ENCODE measurements around the gene NRF1.
"Not testable (repeated sequence)": the region's sequence is repeated elsewhere in the genome, so short reads cannot be mapped to it uniquely, and the experiment has no call there.

Gene NRF1

DNA sequence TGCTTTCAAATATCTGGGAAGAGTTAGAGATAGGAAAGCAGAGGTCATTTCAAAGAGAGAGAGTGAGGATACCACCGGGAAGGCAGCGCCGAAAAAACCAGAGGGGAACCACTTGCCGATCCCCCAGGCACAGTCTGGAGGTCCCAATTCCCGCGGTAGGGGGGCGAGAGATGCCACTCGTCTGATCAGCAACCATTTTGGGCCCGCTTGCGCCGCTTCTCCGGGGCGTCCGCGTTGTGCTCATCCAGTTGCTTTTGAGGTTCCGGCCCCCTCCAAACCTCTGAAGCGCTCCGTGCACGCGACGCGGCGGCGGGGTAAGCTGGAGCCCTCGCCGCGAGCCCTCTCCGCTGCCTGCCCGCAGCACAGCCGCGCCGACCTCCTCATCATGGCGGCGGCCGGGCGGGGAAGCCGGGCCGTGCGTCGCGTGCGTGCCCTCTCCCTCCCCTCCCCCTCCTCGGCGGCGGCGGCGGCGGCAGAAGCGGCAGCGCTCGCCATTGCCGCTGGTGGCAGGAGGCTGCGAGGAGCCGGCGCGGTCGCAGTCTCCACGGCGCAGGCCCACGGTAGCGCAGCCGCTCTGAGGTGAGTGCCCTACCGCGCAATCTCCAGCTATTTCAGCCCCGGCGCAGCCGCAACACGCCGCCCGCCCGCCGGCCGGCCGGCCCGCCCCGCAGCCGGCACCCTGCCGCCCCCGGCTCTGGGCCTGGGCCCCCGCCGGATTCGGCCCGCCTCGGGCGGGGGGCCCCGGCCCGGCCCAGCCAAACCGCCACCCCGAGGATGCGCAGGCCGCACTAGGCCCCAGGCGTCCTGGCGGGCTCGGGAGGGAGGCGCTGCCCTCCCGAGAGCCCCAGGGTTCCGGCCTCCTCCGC is at the start of gene NRF1:
Gene NRF1 (plus strand): TSS at position 475 of the 866 bp plus-strand sequence. CDS start 45,632 bp downstream, outside the sequence.
- in situ Hi-C loops (cut with HindIII; ENCODE audit: low pct_ligation_motif_present, low pct_unique_long_range_greater_than_20kb, low sequenced_read_pairs): no loop called here
- peak; percentile 95 for DNase-seq

GRCh38 chr7:129566323-129566722 is 45.2 kb upstream of the NRF1 start:
- in situ Hi-C loops (cut with HindIII; ENCODE audit: low pct_ligation_motif_present, low pct_unique_long_range_greater_than_20kb, low sequenced_read_pairs): not testable (repeated sequence)

DNA sequence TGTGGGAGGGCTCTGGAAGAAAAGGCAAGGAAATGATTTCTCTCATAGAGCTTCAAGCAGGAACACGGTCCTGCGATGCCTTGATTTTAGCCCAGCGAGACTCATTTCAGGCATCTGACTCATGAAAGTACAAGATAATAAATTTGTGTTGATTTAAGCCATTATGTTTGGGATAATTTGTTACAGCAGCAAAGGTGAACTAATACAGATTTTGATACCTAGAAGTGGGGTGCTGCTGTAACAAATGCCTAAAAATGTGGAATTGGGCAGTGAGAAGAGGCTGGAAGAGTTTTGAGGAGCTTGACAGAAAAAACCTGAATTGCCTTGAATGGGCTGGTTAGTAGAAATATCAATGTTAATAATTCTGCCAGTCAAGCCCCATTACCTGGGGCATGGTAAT is 44.1 kb upstream of the NRF1 start:
- DNase-seq: no peak
- in situ Hi-C loops (cut with HindIII; ENCODE audit: low pct_ligation_motif_present, low pct_unique_long_range_greater_than_20kb, low sequenced_read_pairs): no loop called here

More at GRCh38 chr7:129566323-129566722, 45.2 kb upstream of the NRF1 start:
- not testable (repeated sequence) for DNase-seq

- in situ Hi-C loops (cut with HindIII; ENCODE audit: low pct_ligation_motif_present, low pct_unique_long_range_greater_than_20kb, low sequenced_read_pairs): no loop called here
- DNase-seq: no peak
Measured at GRCh38 chr7:129568240-129568639, 43.3 kb upstream of the NRF1 start.

DNA sequence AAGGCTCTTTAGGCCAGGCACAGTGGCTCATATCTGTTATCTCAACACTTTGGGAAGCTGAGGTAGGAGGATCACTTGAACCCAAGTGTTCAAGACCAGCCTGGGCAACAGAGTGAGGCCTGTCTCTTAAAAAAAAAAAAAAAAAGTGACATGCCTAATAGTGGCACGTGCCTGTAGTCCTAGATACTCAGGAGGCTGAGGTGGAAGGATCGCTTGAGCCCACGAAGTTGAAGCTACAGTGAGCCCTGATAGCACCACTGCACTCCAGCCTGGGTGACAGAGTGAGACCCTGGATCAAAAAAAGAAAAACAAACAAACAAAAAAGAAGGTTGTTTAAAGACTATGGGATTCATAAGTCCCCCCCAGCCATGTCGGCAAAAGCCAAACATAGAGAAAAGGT is 42.2 kb upstream of the NRF1 start:
- no peak for DNase-seq
- in situ Hi-C loops (cut with HindIII; ENCODE audit: low pct_ligation_motif_present, low pct_unique_long_range_greater_than_20kb, low sequenced_read_pairs): no loop called here

DNA sequence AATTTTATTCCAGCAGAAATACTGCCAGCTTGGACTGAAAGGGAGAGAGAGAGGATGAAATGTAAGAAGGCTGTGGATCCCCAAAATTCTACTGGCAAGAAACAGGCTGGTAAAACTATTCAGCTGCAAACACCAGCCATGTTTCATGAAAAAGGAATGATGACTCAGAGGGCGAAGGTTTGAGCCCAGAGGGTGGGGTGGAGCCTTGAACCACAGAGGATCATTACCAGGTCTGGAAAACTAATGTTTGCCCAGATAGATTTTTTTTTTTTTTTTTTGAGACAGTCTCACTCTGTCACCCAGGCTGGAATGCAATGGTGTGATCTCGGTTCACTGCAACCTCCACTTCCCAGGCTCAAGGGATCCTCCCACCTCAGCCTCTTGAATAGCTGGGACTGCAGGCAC is 41.7 kb upstream of the NRF1 start:
- in situ Hi-C loops (cut with HindIII; ENCODE audit: low pct_ligation_motif_present, low pct_unique_long_range_greater_than_20kb, low sequenced_read_pairs): no loop called here
- peak; percentile 97 for DNase-seq

DNA sequence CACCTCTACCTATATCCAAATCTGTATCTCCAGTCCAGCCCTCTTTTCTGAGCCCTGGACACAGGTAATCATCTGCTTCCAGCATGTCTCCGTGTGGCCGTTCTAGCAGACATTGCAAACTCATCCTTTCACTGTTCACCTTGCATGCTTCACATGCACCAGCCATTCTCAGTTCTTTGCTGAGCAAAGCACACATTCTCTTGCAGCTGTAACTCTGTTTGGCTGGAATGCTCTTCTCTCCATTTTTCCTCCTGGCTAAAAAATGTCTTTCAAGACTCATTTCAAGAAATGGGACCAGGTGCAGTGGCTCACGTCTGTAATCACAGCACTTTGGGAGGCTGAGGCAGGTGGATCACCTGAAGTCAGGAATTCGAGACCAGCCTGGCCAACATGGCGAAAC is 40.3 kb upstream of the NRF1 start:
- in situ Hi-C loops (cut with HindIII; ENCODE audit: low pct_ligation_motif_present, low pct_unique_long_range_greater_than_20kb, low sequenced_read_pairs): no loop called here
- DNase-seq: no peak

GRCh38 chr7:129572205-129572604 is 39.3 kb upstream of the NRF1 start:
- no peak for DNase-seq
- in situ Hi-C loops (cut with HindIII; ENCODE audit: low pct_ligation_motif_present, low pct_unique_long_range_greater_than_20kb, low sequenced_read_pairs): no loop called here

DNA sequence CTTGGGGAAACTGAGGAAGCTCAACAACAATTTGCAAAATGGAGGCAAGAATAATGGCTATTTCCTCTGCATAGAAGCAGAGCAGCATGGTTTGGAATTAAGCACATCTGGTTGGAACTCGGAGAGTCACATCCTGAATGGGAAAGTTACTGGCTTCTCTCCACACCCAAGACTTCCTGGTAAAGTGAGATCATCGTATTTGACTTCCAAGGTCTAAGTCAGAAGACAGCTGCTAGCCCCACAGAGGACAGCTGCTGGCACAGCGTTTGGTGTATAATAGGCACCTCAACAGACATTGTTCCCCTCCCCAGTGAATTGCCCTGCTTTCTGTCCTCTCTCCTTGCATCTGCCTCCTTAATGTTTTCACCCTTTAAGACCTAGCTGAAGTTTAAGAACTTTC is 37.0 kb upstream of the NRF1 start:
- peak; percentile 18 for DNase-seq
- in situ Hi-C loops (cut with HindIII; ENCODE audit: low pct_ligation_motif_present, low pct_unique_long_range_greater_than_20kb, low sequenced_read_pairs): no loop called here

- DNase-seq: no peak
- in situ Hi-C loops (cut with HindIII; ENCODE audit: low pct_ligation_motif_present, low pct_unique_long_range_greater_than_20kb, low sequenced_read_pairs): no loop called here
Measured at GRCh38 chr7:129575699-129576098, 35.8 kb upstream of the NRF1 start.

GRCh38 chr7:129576138-129576537 is 35.4 kb upstream of the NRF1 start:
- no peak for DNase-seq
- in situ Hi-C loops (cut with HindIII; ENCODE audit: low pct_ligation_motif_present, low pct_unique_long_range_greater_than_20kb, low sequenced_read_pairs): no loop called here

- DNase-seq: no peak
- in situ Hi-C loops (cut with HindIII; ENCODE audit: low pct_ligation_motif_present, low pct_unique_long_range_greater_than_20kb, low sequenced_read_pairs): no loop called here
Measured at GRCh38 chr7:129578829-129579228, 32.7 kb upstream of the NRF1 start.

GRCh38 chr7:129586179-129586578 is 25.3 kb upstream of the NRF1 start:
- in situ Hi-C loops (cut with HindIII; ENCODE audit: low pct_ligation_motif_present, low pct_unique_long_range_greater_than_20kb, low sequenced_read_pairs): not testable (repeated sequence)

GRCh38 chr7:129588268-129588667 is 23.3 kb upstream of the NRF1 start:
- DNase-seq: no peak
- in situ Hi-C loops (cut with HindIII; ENCODE audit: low pct_ligation_motif_present, low pct_unique_long_range_greater_than_20kb, low sequenced_read_pairs): no loop called here

More at GRCh38 chr7:129586179-129586578, 25.3 kb upstream of the NRF1 start:
- not testable (repeated sequence) for DNase-seq

- DNase-seq: no peak
- in situ Hi-C loops (cut with HindIII; ENCODE audit: low pct_ligation_motif_present, low pct_unique_long_range_greater_than_20kb, low sequenced_read_pairs): no loop called here
Measured at GRCh38 chr7:129591868-129592267, 19.7 kb upstream of the NRF1 start.

- in situ Hi-C loops (cut with HindIII; ENCODE audit: low pct_ligation_motif_present, low pct_unique_long_range_greater_than_20kb, low sequenced_read_pairs); DNase-seq: not testable (repeated sequence)
Measured at GRCh38 chr7:129596386-129596785, 15.1 kb upstream of the NRF1 start.

DNA sequence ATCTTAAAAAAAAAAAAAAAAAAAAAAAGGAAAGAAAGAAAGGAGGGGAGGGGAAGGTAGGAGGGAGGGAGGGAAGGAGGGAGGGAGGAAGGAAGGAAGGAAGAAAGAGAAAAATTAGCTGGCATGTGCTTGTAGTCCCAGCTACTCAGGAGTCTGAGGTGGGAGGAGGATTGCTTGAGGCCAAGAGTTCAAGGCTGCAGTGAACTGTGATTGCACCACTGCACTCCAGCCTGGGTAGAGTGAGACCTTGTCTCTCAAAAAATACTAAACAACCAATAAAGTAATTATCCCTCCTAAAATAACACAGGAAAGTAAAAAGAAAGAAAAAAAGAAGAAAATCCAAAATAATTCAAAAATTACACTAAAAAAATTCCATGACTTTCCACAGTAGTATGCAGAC is 13.8 kb upstream of the NRF1 start:
- DNase-seq: no peak
- in situ Hi-C loops (cut with HindIII; ENCODE audit: low pct_ligation_motif_present, low pct_unique_long_range_greater_than_20kb, low sequenced_read_pairs): no loop called here

DNA sequence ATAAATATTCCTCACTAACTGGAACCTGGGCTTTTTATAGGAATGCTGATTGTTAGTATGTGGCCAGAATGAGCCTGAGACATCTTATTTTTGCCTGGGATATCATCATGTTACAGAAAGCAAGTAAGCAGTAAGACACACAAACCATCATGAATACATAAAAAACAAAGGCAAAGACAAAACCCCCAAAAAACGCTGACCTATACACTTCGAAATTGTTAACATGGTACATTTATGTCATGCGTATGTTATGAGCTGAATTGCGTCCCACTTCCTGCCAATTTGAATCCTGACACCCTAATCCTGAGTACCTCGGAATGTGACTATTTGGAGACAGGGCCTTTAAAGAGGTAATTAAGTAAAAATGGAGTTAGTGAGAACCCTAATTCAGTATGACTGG is 12.3 kb upstream of the NRF1 start:
- in situ Hi-C loops (cut with HindIII; ENCODE audit: low pct_ligation_motif_present, low pct_unique_long_range_greater_than_20kb, low sequenced_read_pairs): no loop called here
- no peak for DNase-seq

DNA sequence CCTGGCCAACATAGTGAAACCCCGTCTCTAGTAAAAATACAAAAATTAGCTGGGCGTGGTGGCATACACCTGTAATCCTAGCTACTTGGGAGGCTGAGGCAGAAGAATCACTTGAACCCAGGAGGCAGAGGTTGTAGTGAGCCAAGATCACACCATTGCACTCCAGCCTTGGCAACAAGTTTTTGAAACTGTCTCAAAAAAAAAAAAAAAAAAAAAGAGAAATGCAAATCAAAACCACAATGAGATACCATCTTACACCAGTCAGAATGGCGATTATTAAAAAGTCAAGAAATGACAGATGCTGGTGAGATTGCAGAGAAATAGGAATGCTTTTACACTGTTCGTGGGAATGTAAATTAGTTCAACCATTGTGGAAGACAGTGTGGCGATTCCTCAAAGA is 7.9 kb upstream of the NRF1 start:
- in situ Hi-C loops (cut with HindIII; ENCODE audit: low pct_ligation_motif_present, low pct_unique_long_range_greater_than_20kb, low sequenced_read_pairs); DNase-seq: not testable (repeated sequence)

DNA sequence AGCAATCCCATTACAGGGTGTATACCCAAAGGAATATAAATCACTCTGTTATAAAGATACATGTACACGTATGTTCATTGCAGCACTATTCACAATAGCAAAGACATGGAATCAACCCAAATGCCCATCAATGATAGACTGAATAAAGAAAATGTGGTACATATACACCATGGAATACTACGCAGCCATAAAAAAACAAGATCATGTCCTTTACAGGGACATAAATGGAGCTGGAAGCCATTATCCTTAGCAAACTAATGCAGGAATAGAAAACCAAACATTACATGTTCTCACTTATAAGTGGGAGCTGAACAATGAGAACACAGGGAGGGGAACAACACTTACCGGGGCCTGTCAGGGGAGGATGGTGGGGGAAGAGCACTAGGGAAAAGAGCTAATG is 7.5 kb upstream of the NRF1 start:
- DNase-seq; in situ Hi-C loops (cut with HindIII; ENCODE audit: low pct_ligation_motif_present, low pct_unique_long_range_greater_than_20kb, low sequenced_read_pairs): not testable (repeated sequence)

Data from ACHN (cell line).